Fibroblast of gingiva (primary cell): Measurements from ENCODE around the gene PROP1.
"Not testable (repeated sequence)": the region's sequence is repeated elsewhere in the genome, so short reads cannot be mapped to it uniquely, and the experiment has no call there.

Experiments used
- DNase-seq: peaks from one replicate; pipeline ENCODE4 v3.0.0-alpha.2; 2011; ENCODE audit warnings: low read depth

PROP1 gene

DNA sequence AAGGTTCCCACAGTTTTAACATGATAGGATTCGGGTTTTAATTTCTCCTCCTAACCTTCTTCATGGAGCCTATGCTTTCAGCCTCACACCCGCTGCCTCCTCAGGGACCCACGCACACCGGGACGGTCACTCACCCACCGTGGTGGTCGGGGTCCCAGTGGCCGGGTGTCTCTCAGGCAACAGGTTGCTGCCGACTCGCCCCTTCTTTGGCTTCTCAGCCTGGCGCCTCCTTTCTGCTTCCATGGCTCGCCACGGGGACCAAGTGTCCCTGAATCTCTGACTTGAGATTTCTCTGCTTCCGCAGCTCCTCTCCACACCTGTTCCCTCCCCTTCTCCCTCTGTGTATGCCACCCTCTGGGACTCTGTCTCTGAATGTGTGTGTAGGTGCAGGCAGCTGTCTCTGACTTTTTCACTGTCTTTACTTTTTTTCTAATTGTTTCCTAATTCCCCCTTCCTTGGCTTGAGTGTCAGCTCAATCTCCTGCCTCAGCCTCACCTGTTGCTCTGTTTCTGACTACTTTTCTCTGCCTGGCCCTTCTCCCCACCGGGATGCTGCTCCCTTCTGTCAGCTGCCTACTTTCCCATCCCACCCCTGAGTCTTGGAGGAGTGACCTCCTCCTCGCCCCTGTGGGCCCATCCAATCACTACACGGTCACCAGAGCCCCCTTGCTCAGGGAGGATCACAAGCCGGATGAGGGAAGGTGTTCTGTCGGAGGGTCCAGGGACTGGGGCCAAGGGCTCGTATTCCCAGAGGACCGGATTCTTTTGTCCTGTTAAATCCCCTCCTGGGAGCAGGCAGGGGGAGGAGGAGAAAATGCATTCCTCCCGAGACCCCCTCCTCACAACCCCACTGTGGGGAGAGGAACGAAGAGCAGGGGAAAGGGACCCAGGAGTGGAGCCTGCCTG, at the start of gene PROP1:
Gene PROP1 (minus strand): TSS at position 552 of the 905 bp plus-strand sequence. CDS start 309 bp downstream, at position 243.
- no peak for DNase-seq

DNA sequence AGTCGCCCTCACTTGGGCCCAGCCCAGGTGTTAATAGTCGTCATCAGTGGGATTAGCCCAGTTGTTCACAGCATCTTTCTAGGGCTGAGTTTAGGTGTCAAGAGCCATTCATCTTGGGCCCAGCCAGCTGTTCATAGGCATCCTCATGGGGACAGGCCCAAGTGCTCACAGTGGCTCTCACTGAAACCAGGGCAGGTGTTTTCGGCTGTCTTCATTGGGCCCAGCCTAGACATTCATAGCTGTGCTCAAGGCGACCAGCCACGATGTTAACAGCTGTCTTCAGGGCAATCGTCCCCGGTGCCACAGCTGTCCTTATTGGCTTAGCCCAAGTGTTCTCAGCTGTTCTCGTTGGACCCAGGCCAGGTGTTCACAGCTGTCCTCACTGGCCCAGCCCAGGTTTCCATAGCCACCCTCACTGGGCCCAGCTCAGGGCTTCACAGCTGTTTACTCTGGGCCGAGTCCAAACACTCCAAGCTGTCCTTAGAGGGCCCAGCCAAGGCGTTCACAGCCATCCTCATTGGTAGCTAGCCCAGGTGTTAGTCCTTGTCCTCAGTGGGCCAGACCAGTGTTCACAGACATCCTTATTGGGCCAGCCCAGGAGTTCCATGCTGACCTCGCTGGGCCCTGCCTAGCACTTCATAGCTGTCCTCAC, 23.5 kb upstream of the PROP1 start:
- DNase-seq: not testable (repeated sequence)

DNA sequence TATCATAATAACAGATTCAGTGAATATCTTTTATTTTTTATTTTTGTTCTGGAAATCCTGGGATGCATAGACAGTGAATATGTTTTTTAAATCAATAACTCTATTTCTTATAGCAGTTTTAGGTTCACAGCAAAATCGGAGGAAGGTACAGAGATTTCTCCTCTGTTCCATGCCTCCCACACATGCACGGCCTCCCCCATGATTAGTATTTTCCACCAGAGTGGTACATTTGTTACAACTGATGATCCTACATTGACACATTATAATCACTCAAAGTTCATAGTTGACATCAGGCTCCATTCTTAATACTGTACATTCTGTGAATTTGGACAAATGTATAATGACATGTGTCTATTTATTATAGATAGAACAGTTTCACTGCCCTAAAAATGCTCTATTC, 16.7 kb upstream of the PROP1 start:
- DNase-seq: not testable (repeated sequence)

DNA sequence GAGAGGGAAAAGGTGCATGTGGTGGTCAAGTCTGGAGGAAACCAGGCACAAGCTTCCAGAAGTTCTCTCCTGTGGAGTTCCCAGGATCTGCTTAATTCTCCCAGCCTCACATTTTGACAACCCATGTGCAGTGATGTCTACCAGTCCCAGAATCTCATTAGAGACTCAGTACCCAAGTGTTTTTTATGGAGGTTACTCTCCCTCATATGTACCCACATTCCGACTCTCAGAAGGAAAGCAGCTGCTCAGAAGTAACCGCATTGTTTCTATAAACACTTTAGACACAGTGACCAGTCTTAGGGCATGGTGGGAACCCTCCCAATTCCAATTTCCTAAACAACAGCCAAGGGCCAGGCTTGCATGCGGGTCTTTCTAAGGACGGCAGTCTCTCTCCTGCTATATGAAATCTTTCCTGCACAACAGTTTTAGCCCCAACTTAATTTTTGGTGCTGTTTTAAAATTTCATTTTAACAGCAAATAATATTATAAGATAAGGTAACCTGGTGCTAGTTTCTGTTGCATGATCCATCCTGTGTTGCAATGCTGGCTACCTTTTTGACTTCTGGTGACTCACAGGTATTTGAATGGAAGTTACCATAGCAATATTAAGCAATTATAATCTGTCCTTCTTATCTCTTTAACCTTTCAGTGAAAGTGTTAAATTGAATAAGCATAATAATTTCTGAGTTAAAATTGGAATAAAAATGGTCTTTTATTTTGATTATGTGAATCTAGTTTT, 15.9 kb upstream of the PROP1 start:
- DNase-seq: not testable (repeated sequence)

DNA sequence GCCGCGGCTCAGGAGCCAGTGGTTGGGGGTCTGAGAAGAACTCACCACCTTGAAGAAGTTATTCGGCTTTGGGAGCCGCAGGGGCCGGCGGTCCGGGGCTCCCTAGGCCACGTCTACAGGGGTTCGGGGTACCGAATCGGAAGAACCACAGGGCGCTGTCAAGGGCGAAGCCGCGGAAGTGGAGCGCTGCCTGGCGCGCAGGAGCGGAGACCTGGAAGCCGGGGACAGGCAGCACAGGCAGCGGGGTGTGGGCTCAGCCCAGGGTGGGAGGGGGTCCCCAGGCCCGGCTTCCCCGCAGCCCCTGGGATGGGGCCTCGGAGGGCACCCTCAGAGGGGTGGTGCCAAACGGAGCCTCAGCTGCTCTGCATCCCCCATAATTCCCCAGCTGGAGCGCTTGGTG, 11.2 kb upstream of the PROP1 start:
- not testable (repeated sequence) for DNase-seq

DNA sequence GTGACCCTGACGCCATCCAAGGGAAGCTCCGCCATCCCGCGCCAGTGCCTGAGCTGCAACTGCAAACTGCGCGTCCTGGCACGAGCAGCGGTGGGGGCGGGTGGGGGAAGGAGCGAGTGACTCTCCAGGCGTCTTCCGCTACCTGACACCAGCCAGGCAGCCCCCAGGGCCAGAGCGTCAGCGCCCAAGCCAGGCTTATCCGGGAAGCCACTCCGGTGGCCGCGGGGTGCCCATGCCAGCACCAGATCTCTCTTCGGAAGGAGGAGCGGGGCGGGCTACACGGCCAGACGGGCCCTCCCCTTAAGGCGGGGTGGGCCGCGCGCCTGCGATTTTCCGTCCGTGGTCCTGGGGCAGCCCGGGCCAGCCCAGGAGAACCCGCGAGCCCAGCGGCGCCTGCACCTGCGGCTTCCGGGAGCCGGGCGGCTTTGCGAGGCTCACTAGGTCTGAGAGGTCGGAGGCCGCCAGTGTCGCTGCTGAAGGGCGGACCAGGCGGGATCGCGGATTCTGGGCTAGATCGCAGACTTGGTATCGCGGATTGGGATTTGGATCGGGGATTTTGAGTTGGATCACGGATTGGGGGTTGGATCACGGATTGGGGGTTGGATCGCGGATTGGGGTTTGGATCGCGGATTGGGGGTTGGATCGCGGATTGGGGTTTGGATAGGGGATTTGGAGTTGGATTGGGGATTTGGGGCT, 10.6 kb upstream of the PROP1 start:
- not testable (repeated sequence) for DNase-seq

DNA sequence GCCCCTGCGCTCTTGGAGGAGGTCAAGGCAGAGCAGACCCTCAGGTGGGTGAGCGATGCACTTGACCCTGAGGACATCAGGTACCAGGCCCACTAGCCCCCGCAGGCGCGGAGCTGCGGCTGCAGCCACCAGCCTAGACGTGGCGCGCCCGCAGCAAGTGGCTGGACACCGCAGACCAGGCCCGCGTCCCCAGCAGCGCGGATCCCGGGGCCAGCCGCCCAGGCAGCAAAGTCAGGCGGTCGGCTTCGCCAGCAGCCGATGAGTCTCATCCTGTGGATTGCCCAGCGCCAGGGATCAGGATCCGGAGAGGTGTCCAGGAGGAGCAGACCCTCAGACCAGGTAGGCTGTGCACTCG, 10.1 kb upstream of the PROP1 start:
- not testable (repeated sequence) for DNase-seq

DNA sequence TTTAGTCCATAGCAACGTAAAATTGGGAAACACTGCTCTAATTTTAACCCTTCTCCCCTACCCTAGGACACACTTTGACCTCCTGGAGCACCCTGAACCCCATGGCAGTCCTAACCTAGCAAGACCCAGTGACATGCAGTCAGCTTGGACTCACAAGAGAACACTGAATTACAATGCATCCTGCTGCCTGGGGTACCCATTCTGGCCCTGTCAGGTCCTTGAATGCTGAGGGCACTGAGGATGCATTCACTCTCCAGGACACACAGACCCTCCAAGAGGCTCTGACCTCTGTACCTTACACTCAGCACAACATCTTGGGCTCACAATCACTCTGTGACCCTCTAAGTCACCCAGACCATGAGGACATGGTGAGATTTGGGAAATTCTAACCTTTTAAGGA, 1.8 kb upstream of the PROP1 start:
- DNase-seq: no peak

DNA sequence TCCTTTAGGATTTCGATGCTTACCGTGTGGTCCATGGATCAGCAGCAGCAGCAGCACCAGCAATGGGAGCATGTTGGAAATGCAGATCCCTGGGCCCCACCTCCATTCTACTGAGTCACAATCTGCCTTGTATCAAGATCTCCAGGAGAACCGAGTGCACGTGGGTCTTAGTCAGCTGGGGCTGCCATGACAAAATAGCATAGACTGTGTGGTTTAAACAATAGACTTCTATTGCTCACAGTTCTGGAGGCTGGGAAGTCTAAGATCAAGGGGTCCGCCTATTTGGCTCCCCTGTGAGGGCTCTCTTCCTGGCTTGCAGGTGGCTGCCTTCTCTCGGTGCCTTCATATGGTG, 1.3 kb upstream of the PROP1 start:
- no peak for DNase-seq

DNA sequence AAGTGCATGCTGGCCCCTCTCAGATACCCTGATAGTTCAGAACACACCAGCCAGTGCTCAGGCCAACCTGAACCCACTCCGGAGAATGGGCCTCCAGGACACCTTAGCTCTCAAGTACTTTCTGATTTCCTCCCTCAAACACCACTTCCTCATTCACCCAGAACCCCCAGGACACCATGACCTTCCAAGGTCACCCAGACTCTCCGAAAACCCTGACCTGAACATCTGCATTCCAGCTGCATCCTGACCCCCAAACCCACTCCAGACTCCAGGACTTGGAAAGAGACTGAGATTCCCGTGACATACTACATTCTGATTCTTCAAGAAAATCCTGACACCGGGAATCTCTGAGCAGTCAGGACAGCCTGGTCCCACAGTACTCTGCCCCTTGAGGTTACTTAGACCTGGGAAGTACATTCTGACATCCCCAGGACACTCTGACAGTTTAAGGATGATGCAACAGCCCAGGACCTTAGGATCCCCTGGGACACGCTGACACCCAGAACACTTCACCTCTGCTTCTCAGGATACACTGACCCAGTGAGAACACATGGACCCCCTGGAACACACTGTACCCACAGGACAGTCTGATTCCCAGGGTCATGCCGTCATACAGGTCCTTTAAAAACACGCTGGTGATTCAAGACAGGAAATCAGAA, 747 bp upstream of the PROP1 start:
- DNase-seq: no peak

DNA sequence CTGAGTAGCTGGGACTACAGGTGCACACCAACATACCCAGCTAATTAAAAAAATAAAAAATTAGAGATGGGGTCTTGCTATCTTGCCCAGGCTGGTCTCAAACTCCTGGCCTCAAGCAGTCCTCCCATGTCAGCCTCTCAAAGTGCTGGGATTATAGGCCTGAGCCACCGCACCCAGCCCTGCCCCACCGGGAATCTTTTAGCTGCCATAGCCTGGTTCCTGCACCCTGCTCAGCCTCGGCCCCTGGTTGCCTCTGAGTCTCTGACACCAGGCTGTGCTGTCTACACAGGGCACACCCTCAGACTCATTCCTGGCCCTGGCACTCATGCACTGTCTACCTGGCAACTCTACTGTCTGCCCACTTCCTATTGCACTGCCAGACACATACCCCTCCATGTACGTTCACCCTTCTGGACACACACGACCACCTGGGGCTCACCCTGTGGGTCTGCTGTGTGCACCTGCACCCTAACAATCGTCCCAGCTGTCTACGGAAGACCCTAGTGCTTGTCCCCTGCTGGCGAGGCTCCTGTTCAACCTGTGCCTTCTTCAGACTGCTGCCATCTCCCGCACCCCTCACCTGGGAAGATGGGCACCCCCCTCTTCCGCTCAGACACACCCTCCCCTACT, 1.4 kb downstream of the PROP1 start:
- no peak for DNase-seq

DNA sequence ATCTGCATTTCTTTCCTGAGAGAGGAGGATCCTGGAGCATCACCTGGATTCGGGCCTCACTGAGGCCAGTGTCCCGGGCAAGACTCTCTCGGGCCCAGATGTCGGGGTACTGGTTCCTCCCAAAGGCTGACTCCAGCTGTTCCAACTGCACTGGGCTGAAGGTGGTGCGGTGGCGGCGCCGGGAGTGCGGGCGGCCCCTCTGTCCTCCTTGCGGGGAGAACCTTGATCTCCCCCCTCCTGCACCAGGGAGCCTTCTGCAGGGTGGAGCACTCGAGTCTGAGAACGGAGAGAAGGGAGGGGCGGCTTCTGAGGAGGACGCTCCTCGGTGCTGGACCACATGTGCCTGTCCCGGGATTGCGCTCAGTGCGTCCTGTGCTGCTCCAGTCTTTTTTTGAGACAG, 2.0 kb downstream of the PROP1 start:
- DNase-seq: no peak

DNA sequence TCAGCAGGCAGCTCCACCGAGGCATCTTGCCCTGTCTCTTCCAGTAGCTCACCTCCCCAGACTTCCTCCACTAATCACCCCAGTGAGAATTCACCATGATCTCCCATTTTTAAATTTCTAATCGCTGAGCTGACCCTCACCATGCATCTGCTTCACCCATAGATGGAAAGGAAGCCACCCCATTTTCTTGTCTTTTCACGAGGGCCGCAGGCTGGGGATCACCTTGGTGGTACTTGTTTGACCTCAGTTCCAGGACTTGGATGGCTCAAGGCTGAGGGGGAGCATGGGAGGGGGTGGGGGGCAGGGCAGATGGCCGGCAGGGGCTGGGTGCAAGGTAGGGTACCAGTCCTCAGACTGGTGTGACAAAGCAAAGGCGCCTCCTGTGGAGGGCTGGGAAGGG, 3.6 kb downstream of the PROP1 start:
- no peak for DNase-seq

DNA sequence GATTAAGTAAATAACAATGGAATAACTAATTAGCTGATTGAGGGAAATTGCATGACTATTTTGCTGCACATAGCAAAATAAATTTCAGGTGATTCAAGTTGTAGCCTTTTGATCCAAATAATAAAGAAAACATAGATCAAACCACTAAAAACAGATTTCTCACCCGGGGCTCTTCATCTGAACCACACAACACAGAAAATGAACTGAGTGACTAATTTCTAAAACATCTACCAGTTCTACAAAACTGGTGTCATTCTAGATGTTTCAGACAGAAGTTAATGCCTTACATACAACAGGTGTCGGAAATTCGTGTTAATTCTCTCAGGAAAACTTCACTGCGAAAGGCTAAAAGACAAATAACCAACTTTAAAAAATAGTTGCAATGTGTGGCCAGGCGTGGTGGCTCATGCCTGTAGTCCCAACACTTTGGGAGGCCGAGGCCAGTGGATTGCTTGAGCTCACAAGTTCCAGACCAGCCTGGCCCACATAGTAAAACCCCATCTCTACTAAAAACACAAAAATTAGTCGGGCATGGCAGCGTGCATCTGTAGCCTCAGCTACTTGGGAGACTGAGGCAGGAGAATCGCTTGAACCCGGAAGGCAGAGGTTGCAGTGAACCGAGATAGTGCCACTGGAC, 6.9 kb downstream of the PROP1 start:
- no peak for DNase-seq

DNA sequence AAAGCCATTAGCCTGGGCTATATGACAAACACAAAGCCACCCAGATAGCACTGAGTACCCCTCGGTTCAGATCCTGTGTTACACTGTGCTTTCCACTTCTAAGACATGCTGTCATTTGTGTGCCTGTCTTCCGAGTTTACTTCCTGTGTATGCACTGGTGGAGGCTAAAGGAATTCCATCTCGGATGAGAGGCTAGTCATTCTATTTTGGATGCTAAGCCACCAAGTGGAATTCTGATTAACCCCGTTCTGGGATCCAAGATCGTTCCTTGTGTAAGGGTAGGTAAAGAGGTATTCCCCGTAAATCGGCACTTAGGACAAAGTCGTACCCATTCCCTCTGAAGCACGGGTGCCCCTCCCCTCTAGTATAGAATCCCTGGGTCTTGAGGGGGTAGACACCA, 8.7 kb downstream of the PROP1 start:
- DNase-seq: no peak

DNA sequence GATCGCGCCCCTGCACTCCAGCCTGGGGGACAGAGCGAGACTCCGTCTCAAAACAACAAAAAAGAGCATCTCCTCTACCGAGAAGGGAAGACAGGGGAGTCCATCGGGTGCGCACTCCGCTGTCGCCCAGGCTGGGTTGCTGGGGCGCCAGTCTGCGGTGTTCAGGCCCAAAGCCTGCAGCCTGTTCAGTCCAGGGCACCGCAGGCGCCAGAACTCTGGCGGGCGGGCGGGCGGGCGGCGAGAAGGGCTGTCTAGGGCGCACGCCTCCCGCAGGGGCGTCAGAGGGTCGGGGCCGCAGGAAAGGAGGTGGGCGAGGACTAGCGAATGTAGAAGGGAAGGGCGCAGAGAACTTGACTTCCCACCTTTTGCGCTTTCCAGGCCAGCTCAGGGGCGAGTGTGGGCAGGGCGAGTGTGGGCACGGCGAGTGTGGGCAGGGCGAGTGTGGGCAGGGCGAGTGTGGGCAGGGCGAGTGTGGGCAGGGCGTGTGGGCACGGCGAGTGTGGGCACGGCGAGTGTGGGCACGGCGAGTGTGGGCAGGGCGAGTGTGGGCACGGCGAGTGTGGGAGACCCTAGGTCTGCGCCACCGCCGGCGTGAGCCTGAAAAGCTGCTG, 10.5 kb downstream of the PROP1 start:
- no peak for DNase-seq

DNA sequence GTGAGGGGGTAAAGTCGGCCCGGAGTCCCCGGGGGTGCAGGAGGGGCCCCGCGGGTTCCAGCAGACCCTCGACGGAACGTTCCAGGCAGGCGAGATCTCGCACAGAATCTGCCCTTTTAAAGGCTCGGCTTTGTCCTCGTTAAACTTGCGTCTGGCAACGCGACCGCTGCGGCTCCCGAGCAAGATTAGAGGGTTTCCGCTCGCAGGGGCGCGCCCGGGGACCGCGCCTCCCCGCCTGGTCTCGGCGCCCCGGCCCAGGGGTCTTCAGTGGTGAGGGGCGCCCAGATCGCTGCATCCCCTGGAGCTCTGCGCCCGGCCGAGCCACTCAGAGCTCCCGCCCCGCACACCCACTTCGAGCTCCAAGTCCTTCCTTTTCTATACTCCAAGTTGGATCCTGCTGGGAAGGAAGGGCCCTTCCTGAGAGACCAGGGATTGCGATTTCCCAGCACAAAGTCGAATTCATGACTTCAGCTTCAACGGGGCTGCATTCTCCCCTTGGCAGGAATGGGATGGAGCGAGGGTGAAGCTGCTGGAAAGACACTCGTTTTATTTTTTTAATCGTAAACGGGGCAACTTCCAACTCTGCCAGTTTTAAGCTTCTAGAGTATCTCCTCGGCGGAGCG, 11.3 kb downstream of the PROP1 start:
- DNase-seq: no peak

DNA sequence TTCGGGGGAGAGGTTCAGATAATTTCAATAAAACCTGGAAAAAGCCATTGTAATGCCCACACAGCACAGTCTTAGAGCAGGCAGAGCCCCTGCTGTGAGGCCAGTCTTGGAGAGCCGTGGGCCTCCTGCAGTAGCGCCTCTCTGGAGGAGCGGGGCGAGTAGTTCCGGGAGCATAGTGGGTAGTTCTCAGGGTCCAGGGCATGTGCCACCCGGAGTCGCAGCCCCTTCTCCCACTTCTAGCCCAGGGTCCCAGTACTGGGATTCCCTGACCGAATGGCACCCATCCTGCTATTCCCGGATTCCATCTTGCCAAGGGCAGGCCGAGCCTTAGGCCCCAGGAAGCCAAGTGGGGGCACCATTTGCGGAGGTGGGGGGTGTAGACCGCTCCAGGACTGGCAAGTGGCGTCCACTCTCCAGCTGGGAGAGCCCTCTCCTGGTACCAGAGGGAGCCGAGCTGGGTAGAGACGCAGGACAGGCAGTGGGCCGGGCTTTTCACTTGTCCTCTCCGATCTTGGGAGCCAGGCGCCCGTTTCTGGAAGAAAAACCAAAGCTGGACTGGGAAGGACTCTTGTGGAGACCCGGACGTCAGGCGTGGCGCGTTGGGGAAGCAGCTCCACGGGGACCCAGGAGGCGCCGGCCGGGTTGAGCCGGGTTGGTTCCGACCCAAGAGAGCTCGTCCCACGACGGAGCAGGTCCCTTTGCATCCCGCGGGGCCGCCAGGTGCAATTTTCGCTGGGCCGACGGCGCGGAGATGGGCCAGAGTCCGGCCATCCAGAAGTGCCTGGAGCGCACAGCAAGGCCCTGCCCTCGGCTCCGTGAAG, 12.1 kb downstream of the PROP1 start:
- DNase-seq: no peak

DNA sequence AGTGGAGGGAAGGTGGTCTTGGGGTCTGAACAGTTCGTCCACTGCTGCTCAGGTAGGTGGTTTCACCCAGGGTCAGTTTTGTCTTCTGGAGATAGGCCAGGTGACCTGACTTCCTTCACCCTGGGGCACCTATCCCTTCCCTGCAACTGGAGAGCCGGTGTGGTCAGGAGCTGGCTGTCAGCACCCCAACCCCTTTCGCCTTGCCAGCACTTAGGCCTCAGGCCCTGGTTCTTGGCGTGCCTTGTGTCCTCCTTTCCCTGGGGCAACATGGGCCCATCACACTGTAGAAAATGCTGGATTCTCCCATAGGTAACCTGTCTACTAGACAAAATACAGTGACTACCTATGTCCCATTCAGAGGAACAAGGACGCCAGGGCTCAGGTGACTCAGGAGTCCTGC, 13.1 kb downstream of the PROP1 start:
- no peak for DNase-seq
